Liver (tissue), 9 donors: ENCODE data around the gene ZNF440. TPM values are rescaled to one million over a fixed set of nuclear protein-coding genes. Genes with fewer than 3 reads are reported as not detected.

Source experiments
- DNase-seq: peaks from one replicate; pipeline ENCODE4 v3.0.0-alpha.2; 2017; ENCODE audit warnings: low spot score
- H3K27ac ChIP-seq, 2 donors: one replicate each; pipeline ENCODE4 v1.7.0; 2013; ENCODE audit warnings: inconsistent platforms in 2 of 2, low read length in 2 of 2, control low read depth in 1 of 2, low read depth in 1 of 2, mild to moderate bottlenecking in 1 of 2
- H3K27me3 ChIP-seq, 4 donors: one replicate each; pipeline versions ENCODE4 v1.6.1 to v1.7.0; 2013; ENCODE audit warnings: low read length in 3 of 4, inconsistent platforms in 1 of 4, mild to moderate bottlenecking in 1 of 4, moderate library complexity in 1 of 4; ENCODE audit not compliant: control insufficient read depth in 4 of 4, insufficient read depth in 4 of 4
- H3K36me3 ChIP-seq, 4 donors: one replicate each; pipeline versions ENCODE4 v1.6.1 to v1.7.0; 2013; ENCODE audit warnings: low read length in 3 of 4, mild to moderate bottlenecking in 3 of 4, low read depth in 1 of 4, moderate library complexity in 1 of 4; ENCODE audit not compliant: control insufficient read depth in 4 of 4, insufficient read depth in 3 of 4
- H3K4me1 ChIP-seq, 4 donors: one replicate each; pipeline versions ENCODE4 v1.6.1 to v1.7.0; 2013; ENCODE audit warnings: low read length in 3 of 4, mild to moderate bottlenecking in 3 of 4, moderate library complexity in 1 of 4; ENCODE audit not compliant: control insufficient read depth in 4 of 4, insufficient read depth in 4 of 4
- H3K4me3 ChIP-seq, 3 donors: one replicate each; pipeline versions ENCODE4 v1.6.1 to v1.7.0; 2013; ENCODE audit warnings: low read length in 3 of 3, control low read depth in 1 of 3, low read depth in 1 of 3, mild to moderate bottlenecking in 1 of 3
- H3K9ac ChIP-seq, 2 donors: one replicate each; pipeline ENCODE4 v1.7.0; 2013; ENCODE audit warnings: low read length in 2 of 2, mild to moderate bottlenecking in 2 of 2, moderate library complexity in 2 of 2, control low read depth in 1 of 2, low read depth in 1 of 2
- H3K9me3 ChIP-seq, 4 donors: one replicate each; pipeline versions ENCODE4 v1.6.1 to v1.7.0; 2013; ENCODE audit warnings: low read length in 3 of 4; ENCODE audit not compliant: control insufficient read depth in 4 of 4
- HNF4G ChIP-seq: IDR thresholded peaks from 2 replicates; pipeline ENCODE4 v1.6.1; 2016; ENCODE audit warnings: antibody characterized with exemption
- JUND ChIP-seq, 2 donors: IDR thresholded peaks; 2 replicates each; pipeline ENCODE4 v1.6.1; 2016; ENCODE audit warnings: antibody characterized with exemption in 2 of 2
- NR2F2 ChIP-seq: IDR thresholded peaks from 2 replicates; pipeline ENCODE4 v1.6.1; 2016; ENCODE audit warnings: antibody characterized with exemption
- RAD21 ChIP-seq, 2 donors: IDR thresholded peaks; 2 replicates each; pipeline ENCODE4 v1.6.1; 2016; ENCODE audit warnings: antibody characterized with exemption in 2 of 2, mild to moderate bottlenecking in 2 of 2
- RXRA ChIP-seq, 2 donors: IDR thresholded peaks; 2 replicates each; pipeline ENCODE4 v1.6.1; 2017 to 2018; ENCODE audit warnings: antibody characterized with exemption in 2 of 2, mild to moderate bottlenecking in 1 of 2
- SP1 ChIP-seq: IDR thresholded peaks from 2 replicates; pipeline ENCODE4 v1.6.1; 2018; ENCODE audit warnings: antibody characterized with exemption, mild to moderate bottlenecking
- TAF1 ChIP-seq: conservative IDR thresholded peaks from 2 replicates; pipeline ENCODE4 v1.6.1; 2016; ENCODE audit warnings: antibody characterized with exemption, mild to moderate bottlenecking
- YY1 ChIP-seq: IDR thresholded peaks from 2 replicates; pipeline ENCODE4 v1.6.1; 2016; ENCODE audit warnings: antibody characterized with exemption, mild to moderate bottlenecking
- WGBS: extraction: QIAGEN DNeasy Blood & Tissue Kit; methylation state at CpG from one replicate; pipeline ENCODE4 v1.1.7; 2013; 5-methylcytosine and 5-hydroxymethylcytosine counted together
- polyA plus RNA-seq, 2 donors: library from polyadenylated mRNA; stranded (reverse) in 1 of 2; unstranded in 1 of 2; fragments of 200-250 nt in 1 of 2; fragments of >200 nt in 1 of 2; fragmentation: Nextera tagmentation in 1 of 2; extraction: Ambion mirVana in 1 of 2; gene quantifications; one replicate each; pipeline versions ENCODE4 v1.2.1 to v1.2.3, GENCODE V29; 2013 to 2015
- total RNA-seq, 2 donors: library from RNA; depleted of rRNA; stranded (reverse); fragments of >200 nt; gene quantifications; one replicate each; pipeline ENCODE4 v1.2.3, GENCODE V29; 2014
- TF ChIP-seq, protein P1 (sequence below): IDR thresholded peaks from 2 replicates; pipeline ENCODE4 v1.6.1; 2016; ENCODE audit warnings: antibody characterized with exemption
- TF ChIP-seq, protein P2 (sequence below): fragments of 150-350 bp; IDR thresholded peaks from 2 replicates; pipeline ENCODE4 v1.5.1; 2017; ENCODE audit warnings: improper control_type of control experiment, low read depth, low read length; ENCODE audit not compliant: missing input control
- TF ChIP-seq, protein P3 (sequence below): IDR thresholded peaks from 2 replicates; pipeline ENCODE4 v1.6.1; 2016; ENCODE audit warnings: antibody characterized with exemption, mild to moderate bottlenecking
- TF ChIP-seq, protein P4 (sequence below): IDR thresholded peaks from 2 replicates; pipeline ENCODE4 v1.6.1; 2016; ENCODE audit warnings: antibody characterized with exemption
- donor health status: healthy.
- donor health status: healthy.
- donor health status: healthy.
- donor health status: healthy.
- donor health status: healthy.

ZNF440 gene
- total and polyA plus RNA-seq, 4 donors: 1.3 to 8.5 (median 4.3) TPM

DNA sequence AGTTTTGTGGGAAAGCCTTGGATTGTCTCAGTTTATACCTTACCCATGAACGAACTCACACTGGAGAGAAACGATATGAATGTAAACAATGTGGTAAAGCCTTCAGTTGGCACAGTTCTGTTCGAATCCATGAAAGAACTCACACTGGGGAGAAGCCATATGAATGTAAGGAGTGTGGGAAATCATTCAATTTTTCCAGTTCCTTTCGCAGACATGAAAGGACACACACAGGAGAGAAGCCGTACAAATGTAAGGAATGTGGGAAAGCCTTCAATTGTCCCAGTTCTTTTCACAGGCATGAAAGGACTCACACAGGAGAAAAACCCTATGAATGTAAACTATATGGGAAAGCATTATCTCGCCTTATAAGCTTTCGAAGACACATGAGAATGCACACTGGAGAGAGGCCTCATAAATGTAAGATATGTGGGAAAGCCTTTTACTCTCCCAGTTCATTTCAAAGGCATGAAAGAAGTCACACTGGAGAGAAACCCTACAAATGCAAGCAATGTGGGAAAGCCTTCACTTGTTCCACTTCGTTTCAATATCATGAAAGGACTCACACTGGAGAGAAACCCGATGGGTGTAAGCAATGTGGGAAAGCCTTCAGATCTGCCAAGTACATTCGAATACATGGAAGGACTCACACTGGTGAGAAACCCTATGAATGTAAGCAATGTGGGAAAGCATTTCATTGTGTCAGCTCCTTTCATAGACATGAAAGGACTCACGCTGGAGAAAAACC is 7.5 kb upstream of the ZNF440 start:
- peaks cover 0 to 28% (median 16%) of the 10 kb centered on the region in 4 donors for H3K36me3 ChIP-seq
- WGBS: 92% methylated on average over 11 of the region's 11 CpGs
- H3K27me3 ChIP-seq: no peaks in the 10 kb centered on the region
- no peaks in the 10 kb centered on the region for H3K4me1 ChIP-seq
- peaks cover 24 to 59% (median 27%) of the 10 kb centered on the region in 4 donors for H3K9me3 ChIP-seq
- no peak overlapping the region for H3K27ac ChIP-seq
- peak overlapping the region in 2 of 3 donors; percentile 58 to 62 for H3K4me3 ChIP-seq
- no peak for DNase-seq
- TF ChIP-seq, protein P1, sequence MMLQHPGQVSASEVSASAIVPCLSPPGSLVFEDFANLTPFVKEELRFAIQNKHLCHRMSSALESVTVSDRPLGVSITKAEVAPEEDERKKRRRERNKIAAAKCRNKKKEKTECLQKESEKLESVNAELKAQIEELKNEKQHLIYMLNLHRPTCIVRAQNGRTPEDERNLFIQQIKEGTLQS: no peak
- TF ChIP-seq, protein P2, sequence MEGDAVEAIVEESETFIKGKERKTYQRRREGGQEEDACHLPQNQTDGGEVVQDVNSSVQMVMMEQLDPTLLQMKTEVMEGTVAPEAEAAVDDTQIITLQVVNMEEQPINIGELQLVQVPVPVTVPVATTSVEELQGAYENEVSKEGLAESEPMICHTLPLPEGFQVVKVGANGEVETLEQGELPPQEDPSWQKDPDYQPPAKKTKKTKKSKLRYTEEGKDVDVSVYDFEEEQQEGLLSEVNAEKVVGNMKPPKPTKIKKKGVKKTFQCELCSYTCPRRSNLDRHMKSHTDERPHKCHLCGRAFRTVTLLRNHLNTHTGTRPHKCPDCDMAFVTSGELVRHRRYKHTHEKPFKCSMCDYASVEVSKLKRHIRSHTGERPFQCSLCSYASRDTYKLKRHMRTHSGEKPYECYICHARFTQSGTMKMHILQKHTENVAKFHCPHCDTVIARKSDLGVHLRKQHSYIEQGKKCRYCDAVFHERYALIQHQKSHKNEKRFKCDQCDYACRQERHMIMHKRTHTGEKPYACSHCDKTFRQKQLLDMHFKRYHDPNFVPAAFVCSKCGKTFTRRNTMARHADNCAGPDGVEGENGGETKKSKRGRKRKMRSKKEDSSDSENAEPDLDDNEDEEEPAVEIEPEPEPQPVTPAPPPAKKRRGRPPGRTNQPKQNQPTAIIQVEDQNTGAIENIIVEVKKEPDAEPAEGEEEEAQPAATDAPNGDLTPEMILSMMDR: no peak
- TF ChIP-seq, protein P3, sequence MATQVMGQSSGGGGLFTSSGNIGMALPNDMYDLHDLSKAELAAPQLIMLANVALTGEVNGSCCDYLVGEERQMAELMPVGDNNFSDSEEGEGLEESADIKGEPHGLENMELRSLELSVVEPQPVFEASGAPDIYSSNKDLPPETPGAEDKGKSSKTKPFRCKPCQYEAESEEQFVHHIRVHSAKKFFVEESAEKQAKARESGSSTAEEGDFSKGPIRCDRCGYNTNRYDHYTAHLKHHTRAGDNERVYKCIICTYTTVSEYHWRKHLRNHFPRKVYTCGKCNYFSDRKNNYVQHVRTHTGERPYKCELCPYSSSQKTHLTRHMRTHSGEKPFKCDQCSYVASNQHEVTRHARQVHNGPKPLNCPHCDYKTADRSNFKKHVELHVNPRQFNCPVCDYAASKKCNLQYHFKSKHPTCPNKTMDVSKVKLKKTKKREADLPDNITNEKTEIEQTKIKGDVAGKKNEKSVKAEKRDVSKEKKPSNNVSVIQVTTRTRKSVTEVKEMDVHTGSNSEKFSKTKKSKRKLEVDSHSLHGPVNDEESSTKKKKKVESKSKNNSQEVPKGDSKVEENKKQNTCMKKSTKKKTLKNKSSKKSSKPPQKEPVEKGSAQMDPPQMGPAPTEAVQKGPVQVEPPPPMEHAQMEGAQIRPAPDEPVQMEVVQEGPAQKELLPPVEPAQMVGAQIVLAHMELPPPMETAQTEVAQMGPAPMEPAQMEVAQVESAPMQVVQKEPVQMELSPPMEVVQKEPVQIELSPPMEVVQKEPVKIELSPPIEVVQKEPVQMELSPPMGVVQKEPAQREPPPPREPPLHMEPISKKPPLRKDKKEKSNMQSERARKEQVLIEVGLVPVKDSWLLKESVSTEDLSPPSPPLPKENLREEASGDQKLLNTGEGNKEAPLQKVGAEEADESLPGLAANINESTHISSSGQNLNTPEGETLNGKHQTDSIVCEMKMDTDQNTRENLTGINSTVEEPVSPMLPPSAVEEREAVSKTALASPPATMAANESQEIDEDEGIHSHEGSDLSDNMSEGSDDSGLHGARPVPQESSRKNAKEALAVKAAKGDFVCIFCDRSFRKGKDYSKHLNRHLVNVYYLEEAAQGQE: no peak
- TF ChIP-seq TAF1 (no peak), NR2F2 (no peak), HNF4G (no peak), RXRA (IDR thresholded peaks at IDR 0.05) (no peak), JUND (IDR thresholded peaks at IDR 0.05) (no peak), SP1 (no peak)
- no peak overlapping the region for H3K9ac ChIP-seq

DNA sequence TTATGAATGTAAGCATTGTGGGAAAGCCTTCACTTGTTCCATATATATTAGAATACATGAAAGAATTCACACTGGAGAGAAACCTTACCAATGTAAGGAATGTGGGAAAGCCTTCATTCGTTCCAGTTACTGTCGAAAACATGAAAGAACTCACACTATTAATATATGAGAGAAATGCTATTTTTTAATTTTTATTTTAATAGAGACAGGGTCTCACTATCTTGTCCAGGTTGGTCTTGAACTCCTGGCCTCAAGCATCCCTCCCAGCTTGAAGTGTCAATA is 7.0 kb upstream of the ZNF440 start:
- WGBS: 94% methylated on average over 2 of the region's 2 CpGs
- Histone ChIP-seq H3K4me1 (no peaks in the 10 kb centered on the region), H3K27ac (no peak overlapping the region), H3K27me3 (no peaks in the 10 kb centered on the region), H3K9me3 (peaks cover 24 to 57% (median 27%) of the 10 kb centered on the region in 4 donors), H3K36me3 (peaks cover 0 to 28% (median 16%) of the 10 kb centered on the region in 4 donors), H3K4me3 (peak overlapping the region in 2 of 3 donors; percentile 58 to 62), H3K9ac (no peak overlapping the region)
- TF ChIP-seq YY1 (no peak), RAD21 (IDR thresholded peaks at IDR 0.05) (no peak)
- TF ChIP-seq, protein P2: no peak
- TF ChIP-seq, protein P1: no peak
- TF ChIP-seq, protein P4, sequence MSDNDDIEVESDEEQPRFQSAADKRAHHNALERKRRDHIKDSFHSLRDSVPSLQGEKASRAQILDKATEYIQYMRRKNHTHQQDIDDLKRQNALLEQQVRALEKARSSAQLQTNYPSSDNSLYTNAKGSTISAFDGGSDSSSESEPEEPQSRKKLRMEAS: no peak
- DNase-seq: no peak
